ENCODE measurements around the gene RBMS1. TPM values are rescaled to one million over a fixed set of nuclear protein-coding genes. Genes with fewer than 3 reads are reported as not detected.

The RBMS1 gene
- total and polyA plus RNA-seq, 4 donors = 7.9 to 23.5 (median 15.5) TPM

- Histone ChIP-seq H3K9ac (ENCODE audit: low read depth in 1 of 2, low read length in 2 of 2) (no peak overlapping the region), H3K27me3 (ENCODE audit: control insufficient read depth in 4 of 4, insufficient read depth in 4 of 4, low read length in 3 of 4) (no peaks in the 10 kb centered on the region), H3K4me3 (ENCODE audit: low read depth in 1 of 3, low read length in 3 of 3) (no peak overlapping the region), H3K9me3 (ENCODE audit: control insufficient read depth in 4 of 4, low read length in 3 of 4) (no peaks in the 10 kb centered on the region), H3K4me1 (ENCODE audit: control insufficient read depth in 4 of 4, insufficient read depth in 4 of 4, low read length in 3 of 4) (peaks cover 0 to 3% (median 0%) of the 10 kb centered on the region in 4 donors), H3K27ac (ENCODE audit: low read depth in 1 of 2, low read length in 2 of 2) (no peak overlapping the region), H3K36me3 (ENCODE audit: control insufficient read depth in 4 of 4, insufficient read depth in 3 of 4, low read depth in 1 of 4, low read length in 3 of 4) (no peaks in the 10 kb centered on the region)
- WGBS = 96% methylated on average over 3 of the region's 3 CpGs
- no peak for DNase-seq (ENCODE audit: low spot score)
- no peak for TF ChIP-seq FOXA2 (IDR thresholded peaks at IDR 0.05)
- TF ChIP-seq, protein P1, sequence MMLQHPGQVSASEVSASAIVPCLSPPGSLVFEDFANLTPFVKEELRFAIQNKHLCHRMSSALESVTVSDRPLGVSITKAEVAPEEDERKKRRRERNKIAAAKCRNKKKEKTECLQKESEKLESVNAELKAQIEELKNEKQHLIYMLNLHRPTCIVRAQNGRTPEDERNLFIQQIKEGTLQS (IDR thresholded peaks at IDR 0.05) = no peak
- no peak for TF ChIP-seq FOXA1 (IDR thresholded peaks at IDR 0.05)
- TF ChIP-seq RXRA (IDR thresholded peaks at IDR 0.05) = no peak
- no peak for TF ChIP-seq HNF4A (conservative IDR thresholded peaks at IDR 0.05)
- TF ChIP-seq RAD21 (IDR thresholded peaks at IDR 0.05) = no peak
- TF ChIP-seq, protein P2, sequence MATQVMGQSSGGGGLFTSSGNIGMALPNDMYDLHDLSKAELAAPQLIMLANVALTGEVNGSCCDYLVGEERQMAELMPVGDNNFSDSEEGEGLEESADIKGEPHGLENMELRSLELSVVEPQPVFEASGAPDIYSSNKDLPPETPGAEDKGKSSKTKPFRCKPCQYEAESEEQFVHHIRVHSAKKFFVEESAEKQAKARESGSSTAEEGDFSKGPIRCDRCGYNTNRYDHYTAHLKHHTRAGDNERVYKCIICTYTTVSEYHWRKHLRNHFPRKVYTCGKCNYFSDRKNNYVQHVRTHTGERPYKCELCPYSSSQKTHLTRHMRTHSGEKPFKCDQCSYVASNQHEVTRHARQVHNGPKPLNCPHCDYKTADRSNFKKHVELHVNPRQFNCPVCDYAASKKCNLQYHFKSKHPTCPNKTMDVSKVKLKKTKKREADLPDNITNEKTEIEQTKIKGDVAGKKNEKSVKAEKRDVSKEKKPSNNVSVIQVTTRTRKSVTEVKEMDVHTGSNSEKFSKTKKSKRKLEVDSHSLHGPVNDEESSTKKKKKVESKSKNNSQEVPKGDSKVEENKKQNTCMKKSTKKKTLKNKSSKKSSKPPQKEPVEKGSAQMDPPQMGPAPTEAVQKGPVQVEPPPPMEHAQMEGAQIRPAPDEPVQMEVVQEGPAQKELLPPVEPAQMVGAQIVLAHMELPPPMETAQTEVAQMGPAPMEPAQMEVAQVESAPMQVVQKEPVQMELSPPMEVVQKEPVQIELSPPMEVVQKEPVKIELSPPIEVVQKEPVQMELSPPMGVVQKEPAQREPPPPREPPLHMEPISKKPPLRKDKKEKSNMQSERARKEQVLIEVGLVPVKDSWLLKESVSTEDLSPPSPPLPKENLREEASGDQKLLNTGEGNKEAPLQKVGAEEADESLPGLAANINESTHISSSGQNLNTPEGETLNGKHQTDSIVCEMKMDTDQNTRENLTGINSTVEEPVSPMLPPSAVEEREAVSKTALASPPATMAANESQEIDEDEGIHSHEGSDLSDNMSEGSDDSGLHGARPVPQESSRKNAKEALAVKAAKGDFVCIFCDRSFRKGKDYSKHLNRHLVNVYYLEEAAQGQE (IDR thresholded peaks at IDR 0.05) = no peak
- no peak for TF ChIP-seq CTCF (IDR thresholded peaks at IDR 0.05; ENCODE audit: low read depth, low read length, missing input control)
- no peak for TF ChIP-seq JUND (IDR thresholded peaks at IDR 0.05)
- no peak for TF ChIP-seq TAF1 (conservative IDR thresholded peaks at IDR 0.05)
- TF ChIP-seq, protein P3, sequence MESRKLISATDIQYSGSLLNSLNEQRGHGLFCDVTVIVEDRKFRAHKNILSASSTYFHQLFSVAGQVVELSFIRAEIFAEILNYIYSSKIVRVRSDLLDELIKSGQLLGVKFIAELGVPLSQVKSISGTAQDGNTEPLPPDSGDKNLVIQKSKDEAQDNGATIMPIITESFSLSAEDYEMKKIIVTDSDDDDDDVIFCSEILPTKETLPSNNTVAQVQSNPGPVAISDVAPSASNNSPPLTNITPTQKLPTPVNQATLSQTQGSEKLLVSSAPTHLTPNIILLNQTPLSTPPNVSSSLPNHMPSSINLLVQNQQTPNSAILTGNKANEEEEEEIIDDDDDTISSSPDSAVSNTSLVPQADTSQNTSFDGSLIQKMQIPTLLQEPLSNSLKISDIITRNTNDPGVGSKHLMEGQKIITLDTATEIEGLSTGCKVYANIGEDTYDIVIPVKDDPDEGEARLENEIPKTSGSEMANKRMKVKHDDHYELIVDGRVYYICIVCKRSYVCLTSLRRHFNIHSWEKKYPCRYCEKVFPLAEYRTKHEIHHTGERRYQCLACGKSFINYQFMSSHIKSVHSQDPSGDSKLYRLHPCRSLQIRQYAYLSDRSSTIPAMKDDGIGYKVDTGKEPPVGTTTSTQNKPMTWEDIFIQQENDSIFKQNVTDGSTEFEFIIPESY (IDR thresholded peaks at IDR 0.05) = no peak
- no peak for TF ChIP-seq SP1 (IDR thresholded peaks at IDR 0.05)
- no peak for TF ChIP-seq NR2F2 (IDR thresholded peaks at IDR 0.05)
- no peak for TF ChIP-seq HNF4G (IDR thresholded peaks at IDR 0.05)
- TF ChIP-seq EGR1 (IDR thresholded peaks at IDR 0.05; ENCODE audit: low read depth in 2 of 2) = no peak
- TF ChIP-seq YY1 (IDR thresholded peaks at IDR 0.05) = no peak
Measured at GRCh38 chr2:160479269-160479668, 14.3 kb downstream of the RBMS1 start.

DNA sequence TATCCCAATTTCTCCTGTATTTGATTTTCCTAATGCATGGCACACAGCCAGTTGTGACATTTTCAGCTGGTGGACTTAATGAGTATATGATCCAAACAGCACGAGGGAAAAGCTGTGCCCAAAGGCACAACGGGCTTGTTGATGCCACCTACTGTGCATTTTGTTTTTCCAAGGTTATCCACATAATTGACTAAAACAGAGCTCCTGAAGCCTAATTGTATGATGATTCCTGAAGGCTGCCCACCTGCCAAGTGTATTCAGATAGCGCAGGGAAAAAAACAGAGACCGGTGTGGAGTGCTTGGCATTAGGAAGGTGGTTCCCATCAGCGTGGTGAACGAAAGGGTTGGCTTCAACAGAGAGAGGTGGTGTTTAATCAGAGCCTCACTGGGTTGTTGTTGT lies 14.9 kb downstream of the RBMS1 start:
- H3K27ac ChIP-seq (ENCODE audit: low read depth in 1 of 2, low read length in 2 of 2) = no peak overlapping the region
- no peak overlapping the region for H3K4me3 ChIP-seq (ENCODE audit: low read depth in 1 of 3, low read length in 3 of 3)
- 75% methylated on average over 6 of the region's 6 CpGs for WGBS
- no peak for DNase-seq (ENCODE audit: low spot score)
- H3K9me3 ChIP-seq (ENCODE audit: control insufficient read depth in 4 of 4, low read length in 3 of 4) = no peaks in the 10 kb centered on the region
- H3K27me3 ChIP-seq (ENCODE audit: control insufficient read depth in 4 of 4, insufficient read depth in 4 of 4, low read length in 3 of 4) = no peaks in the 10 kb centered on the region
- TF ChIP-seq FOXA2 (IDR thresholded peaks at IDR 0.05) (no peak), RAD21 (IDR thresholded peaks at IDR 0.05) (peak; percentile 35 to 36), RXRA (IDR thresholded peaks at IDR 0.05) (no peak), TAF1 (conservative IDR thresholded peaks at IDR 0.05) (no peak), HNF4A (conservative IDR thresholded peaks at IDR 0.05) (no peak)
- TF ChIP-seq, protein P4, sequence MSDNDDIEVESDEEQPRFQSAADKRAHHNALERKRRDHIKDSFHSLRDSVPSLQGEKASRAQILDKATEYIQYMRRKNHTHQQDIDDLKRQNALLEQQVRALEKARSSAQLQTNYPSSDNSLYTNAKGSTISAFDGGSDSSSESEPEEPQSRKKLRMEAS (IDR thresholded peaks at IDR 0.05) = no peak
- H3K36me3 ChIP-seq (ENCODE audit: control insufficient read depth in 4 of 4, insufficient read depth in 3 of 4, low read depth in 1 of 4, low read length in 3 of 4) = no peaks in the 10 kb centered on the region
- peaks cover 0 to 3% (median 0%) of the 10 kb centered on the region in 4 donors for H3K4me1 ChIP-seq (ENCODE audit: control insufficient read depth in 4 of 4, insufficient read depth in 4 of 4, low read length in 3 of 4)
- H3K9ac ChIP-seq (ENCODE audit: low read depth in 1 of 2, low read length in 2 of 2) = no peak overlapping the region
